C4-2B (cell line): ENCODE data around the gene TMEM89.

Experiments
- H3K27ac ChIP-seq: fragments of 450-650 bp; 2 replicates; pipeline ENCODE4 v1.5.1; 2017
- ZFX ChIP-seq: fragments of 450-650 bp; IDR thresholded peaks from 2 replicates; pipeline ENCODE4 v1.6.1; 2017
- TF ChIP-seq, protein P1 (sequence below): fragments of 450-650 bp; conservative IDR thresholded peaks from 2 replicates; pipeline ENCODE4 v1.5.1; 2017; ENCODE audit warnings: mild to moderate bottlenecking

Gene TMEM89

GRCh38 chr3:48598323-48599076, 23.1 kb downstream of the TMEM89 start:
- no peak overlapping the region for H3K27ac ChIP-seq
- TF ChIP-seq, protein P1, sequence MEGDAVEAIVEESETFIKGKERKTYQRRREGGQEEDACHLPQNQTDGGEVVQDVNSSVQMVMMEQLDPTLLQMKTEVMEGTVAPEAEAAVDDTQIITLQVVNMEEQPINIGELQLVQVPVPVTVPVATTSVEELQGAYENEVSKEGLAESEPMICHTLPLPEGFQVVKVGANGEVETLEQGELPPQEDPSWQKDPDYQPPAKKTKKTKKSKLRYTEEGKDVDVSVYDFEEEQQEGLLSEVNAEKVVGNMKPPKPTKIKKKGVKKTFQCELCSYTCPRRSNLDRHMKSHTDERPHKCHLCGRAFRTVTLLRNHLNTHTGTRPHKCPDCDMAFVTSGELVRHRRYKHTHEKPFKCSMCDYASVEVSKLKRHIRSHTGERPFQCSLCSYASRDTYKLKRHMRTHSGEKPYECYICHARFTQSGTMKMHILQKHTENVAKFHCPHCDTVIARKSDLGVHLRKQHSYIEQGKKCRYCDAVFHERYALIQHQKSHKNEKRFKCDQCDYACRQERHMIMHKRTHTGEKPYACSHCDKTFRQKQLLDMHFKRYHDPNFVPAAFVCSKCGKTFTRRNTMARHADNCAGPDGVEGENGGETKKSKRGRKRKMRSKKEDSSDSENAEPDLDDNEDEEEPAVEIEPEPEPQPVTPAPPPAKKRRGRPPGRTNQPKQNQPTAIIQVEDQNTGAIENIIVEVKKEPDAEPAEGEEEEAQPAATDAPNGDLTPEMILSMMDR, result no peak
- TF ChIP-seq ZFX, result no peak

- TF ChIP-seq ZFX, result no peak
- TF ChIP-seq, protein P1, result no peak
- no peak overlapping the region for H3K27ac ChIP-seq
Observed at GRCh38 chr3:48597408-48597800, 24.2 kb downstream of the TMEM89 start.

DNA sequence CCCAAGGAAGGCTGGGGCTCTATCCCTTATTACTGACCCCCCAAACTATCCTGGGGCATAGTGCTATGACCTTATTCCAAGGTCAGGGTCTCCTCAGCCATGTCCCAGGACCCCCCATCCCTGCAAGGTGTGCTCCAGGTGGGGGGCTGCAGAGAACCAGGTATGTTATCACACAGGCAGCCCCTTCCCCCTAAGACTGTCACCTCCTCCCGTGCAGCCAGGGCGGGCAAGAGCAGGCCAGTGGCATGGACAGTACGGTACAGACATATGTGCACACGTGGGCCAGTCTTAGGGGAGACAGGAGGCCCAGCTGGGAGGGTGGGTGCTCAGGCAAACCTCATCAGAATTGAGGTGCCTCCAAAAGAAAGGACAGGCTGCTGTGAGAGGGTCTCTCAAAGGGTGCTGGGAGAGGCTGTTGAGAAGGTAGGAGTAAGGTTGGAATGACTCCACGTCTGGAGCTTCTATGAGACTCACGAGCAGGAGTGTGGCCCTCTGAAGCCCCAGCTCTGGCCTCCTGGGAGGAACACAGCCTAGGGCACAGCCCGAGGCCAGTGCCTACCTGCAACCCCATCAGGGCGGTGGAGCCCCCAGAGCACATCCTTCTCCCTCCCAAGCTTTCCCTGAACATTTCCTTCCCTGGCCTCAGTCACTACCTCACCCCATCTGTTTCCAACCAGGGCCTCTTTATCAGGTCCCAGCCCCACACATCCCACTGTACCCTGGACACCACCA, 24.7 kb downstream of the TMEM89 start:
- no peak overlapping the region for H3K27ac ChIP-seq
- no peak for TF ChIP-seq ZFX
- TF ChIP-seq, protein P1, result no peak

DNA sequence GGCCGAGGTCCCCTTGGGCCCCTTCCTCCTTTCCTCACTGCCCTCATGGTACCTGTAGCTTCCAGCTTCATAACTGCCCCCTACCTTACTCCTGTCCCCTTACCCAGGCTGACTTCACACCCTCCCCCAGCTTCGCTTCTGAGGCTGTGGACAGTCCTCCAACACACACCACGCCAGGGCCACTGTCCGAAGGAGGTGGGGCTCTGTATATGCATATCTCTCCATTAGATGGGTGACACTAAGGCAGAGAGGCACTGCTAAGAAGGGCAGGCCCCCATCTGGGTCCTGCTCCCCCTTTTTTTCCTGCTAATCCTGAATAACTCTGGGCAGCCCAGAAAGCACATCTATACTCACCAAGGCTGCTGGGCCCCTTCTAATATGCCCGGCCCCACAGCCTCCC, 25.4 kb downstream of the TMEM89 start:
- H3K27ac ChIP-seq, result no peak overlapping the region
- TF ChIP-seq ZFX, result no peak
- TF ChIP-seq, protein P1, result no peak

DNA sequence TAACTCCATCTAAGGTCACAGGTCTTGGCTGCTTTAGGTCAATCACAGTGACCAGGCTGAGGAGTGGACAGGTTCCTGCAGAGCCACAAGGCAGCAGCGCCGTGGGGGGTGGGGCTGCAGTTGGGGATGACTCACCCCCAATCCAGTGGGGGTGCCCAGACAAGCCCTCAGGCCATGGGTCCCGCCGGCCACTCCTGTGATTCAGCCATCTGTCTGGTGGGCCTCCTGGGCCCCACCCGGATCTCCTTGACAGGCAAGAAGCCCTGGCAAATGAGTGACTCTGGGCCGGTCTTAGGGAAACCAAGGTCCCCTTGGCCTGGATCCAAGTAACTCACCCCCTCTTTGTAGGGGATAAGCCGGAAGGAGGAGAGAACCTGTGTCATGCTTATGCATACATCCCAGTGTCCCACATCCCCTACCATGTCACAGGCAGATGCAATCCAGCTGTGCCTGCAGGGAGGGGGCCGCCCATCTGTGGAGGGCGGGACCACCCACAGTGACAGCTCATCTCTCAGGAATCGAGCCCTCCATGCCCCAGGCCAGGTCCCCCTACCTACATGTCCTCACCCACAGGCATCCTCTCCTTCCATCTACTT, 25.9 kb downstream of the TMEM89 start:
- no peak overlapping the region for H3K27ac ChIP-seq
- TF ChIP-seq, protein P1, result no peak
- no peak for TF ChIP-seq ZFX

DNA sequence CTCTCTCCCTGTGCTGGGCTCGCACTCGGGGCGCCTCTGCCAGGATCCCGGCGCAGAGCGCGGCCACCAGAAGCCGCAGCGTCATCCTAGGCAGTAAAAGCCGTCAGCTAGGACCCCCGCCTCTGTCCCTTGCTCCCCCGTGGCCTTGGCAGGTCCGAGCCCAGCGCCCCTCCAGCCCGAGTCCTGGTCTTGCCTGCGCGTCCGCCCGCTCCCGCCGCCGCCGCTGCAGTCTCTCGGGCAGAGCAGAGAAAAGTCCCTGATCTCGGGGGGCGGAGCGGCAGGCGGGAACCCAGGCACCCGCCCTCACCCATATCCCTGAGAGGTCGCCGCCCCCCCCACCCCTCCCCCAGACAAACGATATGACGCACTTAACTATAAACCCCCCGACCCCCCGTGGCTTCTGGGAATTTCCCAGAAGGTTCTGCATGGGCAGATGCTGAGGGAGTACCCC, 26.5 kb downstream of the TMEM89 start, which contains the start of gene COL7A1:
Gene COL7A1, minus strand, starts transcription at position 255 of the 451 bp plus-strand sequence. Its CDS starts 170 bp downstream, at position 85.
- TF ChIP-seq, protein P1, result no peak
- TF ChIP-seq ZFX, result no peak
- no peak within 1 kb of the TSS for H3K27ac ChIP-seq
